KMS-11 (cell line): Measurements from ENCODE around the gene ADAMTS20.
A peak's percentile ranks its signal among the peaks of the same experiment; 100 is the strongest.

ENCODE experiments used
- H2AFZ ChIP-seq: fragments of 200-600 bp; sonication (generic); 2 replicates; pipeline ENCODE4 v1.6.1; 2016; ENCODE audit warnings: antibody characterized with exemption, mixed run types, low read depth
- H3K27ac ChIP-seq: fragments of 200-600 bp; sonication (generic); 2 replicates; pipeline ENCODE4 v1.6.1; 2016; ENCODE audit warnings: mild to moderate bottlenecking, mixed run types
- H3K27me3 ChIP-seq: fragments of 200-600 bp; sonication (generic); 2 replicates; pipeline ENCODE4 v1.6.1; 2017; ENCODE audit warnings: mild to moderate bottlenecking, low read depth, mixed run types, moderate library complexity; ENCODE audit not compliant: insufficient read depth
- H3K36me3 ChIP-seq: fragments of 200-600 bp; sonication (generic); 2 replicates; pipeline ENCODE4 v1.6.1; 2017; ENCODE audit warnings: mild to moderate bottlenecking, mixed run types; ENCODE audit not compliant: insufficient read depth
- H3K4me1 ChIP-seq: fragments of 200-600 bp; sonication (generic); 2 replicates; pipeline ENCODE4 v1.6.1; 2016; ENCODE audit warnings: mild to moderate bottlenecking, low read depth, mixed run types; ENCODE audit not compliant: poor library complexity, severe bottlenecking
- H3K4me2 ChIP-seq: fragments of 200-600 bp; sonication (generic); 2 replicates; pipeline ENCODE4 v1.7.0; 2016; ENCODE audit warnings: mild to moderate bottlenecking, mixed run types
- H3K4me3 ChIP-seq: fragments of 200-600 bp; sonication (generic); IDR thresholded peaks from 2 replicates; pipeline ENCODE4 v1.6.1; 2017; ENCODE audit warnings: low read depth, low read length, mixed read lengths; ENCODE audit not compliant: insufficient read depth
- H3K79me2 ChIP-seq: fragments of 200-600 bp; sonication (generic); 2 replicates; pipeline ENCODE4 v1.6.1; 2016; ENCODE audit warnings: low read depth, mixed run types; ENCODE audit not compliant: insufficient read depth
- H3K9ac ChIP-seq: fragments of 200-600 bp; sonication (generic); 2 replicates; pipeline ENCODE4 v1.6.1; 2016; ENCODE audit warnings: mild to moderate bottlenecking, mixed run types
- H4K20me1 ChIP-seq: fragments of 200-600 bp; sonication (generic); 2 replicates; pipeline ENCODE4 v1.6.1; 2016; ENCODE audit warnings: mild to moderate bottlenecking, mixed run types; ENCODE audit not compliant: insufficient read depth
- CTCF ChIP-seq: fragments of 200-600 bp; sonication (generic); conservative IDR thresholded peaks from 2 replicates; pipeline ENCODE4 v1.6.1; 2017; ENCODE audit warnings: low read depth, mild to moderate bottlenecking, antibody characterized with exemption, low read length, moderate library complexity, mixed read lengths

The ADAMTS20 gene

GRCh38 chr12:43459285-43459684 is 92.7 kb downstream of the ADAMTS20 start:
- H3K9ac ChIP-seq = no peak overlapping the region
- no peak overlapping the region for H3K4me3 ChIP-seq
- TF ChIP-seq CTCF = no peak
- no peaks in the 10 kb centered on the region for H3K4me1 ChIP-seq
- H4K20me1 ChIP-seq = no peaks in the 10 kb centered on the region
- no peak overlapping the region for H3K4me2 ChIP-seq
- H3K27ac ChIP-seq = no peak overlapping the region
- H2AFZ ChIP-seq = peak overlapping the region; percentile 9; the same call in 1 of the 2 replicates
- H3K79me2 ChIP-seq = no peaks in the 10 kb centered on the region
- no peaks in the 10 kb centered on the region for H3K27me3 ChIP-seq
- no peaks in the 10 kb centered on the region for H3K36me3 ChIP-seq

GRCh38 chr12:43453761-43454160 is 98.2 kb downstream of the ADAMTS20 start:
- H3K4me2 ChIP-seq = no peak overlapping the region
- no peaks in the 10 kb centered on the region for H3K27me3 ChIP-seq
- H3K79me2 ChIP-seq = no peaks in the 10 kb centered on the region
- TF ChIP-seq CTCF = no peak
- no peak overlapping the region for H3K27ac ChIP-seq
- no peak overlapping the region for H3K9ac ChIP-seq
- no peak overlapping the region for H2AFZ ChIP-seq
- H3K4me3 ChIP-seq = no peak overlapping the region
- H3K36me3 ChIP-seq = no peaks in the 10 kb centered on the region
- H3K4me1 ChIP-seq = no peaks in the 10 kb centered on the region
- H4K20me1 ChIP-seq = no peaks in the 10 kb centered on the region

GRCh38 chr12:43444940-43445564 is 107.0 kb downstream of the ADAMTS20 start:
- Histone ChIP-seq H3K27me3 (no peaks in the 10 kb centered on the region), H3K27ac (no peak overlapping the region), H3K4me1 (no peaks in the 10 kb centered on the region), H3K4me3 (no peak overlapping the region), H3K36me3 (no peaks in the 10 kb centered on the region), H2AFZ (no peak overlapping the region), H3K4me2 (no peak overlapping the region), H3K79me2 (no peaks in the 10 kb centered on the region), H4K20me1 (no peaks in the 10 kb centered on the region), H3K9ac (no peak overlapping the region)
- peak; percentile 90 for TF ChIP-seq CTCF

DNA sequence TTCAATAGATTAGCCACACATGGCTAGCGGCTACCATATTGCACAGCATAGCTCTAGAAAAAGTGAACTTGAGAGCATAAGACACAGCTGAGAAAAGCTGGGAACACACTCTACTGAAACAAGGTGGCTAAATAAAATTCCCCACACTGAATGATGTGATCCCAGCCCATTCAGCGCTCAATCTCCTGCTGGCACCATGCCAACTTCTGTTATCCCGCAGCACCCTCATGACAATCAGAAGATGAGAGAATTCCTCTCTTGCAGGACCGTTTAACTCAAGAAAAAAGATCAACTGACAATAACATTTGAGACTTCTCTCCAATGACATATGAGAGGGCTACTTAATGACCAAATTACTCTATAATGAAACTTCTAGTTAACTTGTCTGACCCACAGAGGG is 115.4 kb downstream of the ADAMTS20 start:
- Histone ChIP-seq H3K27me3 (no peaks in the 10 kb centered on the region), H3K4me1 (no peaks in the 10 kb centered on the region), H3K36me3 (no peaks in the 10 kb centered on the region), H3K27ac (no peak overlapping the region), H3K4me3 (no peak overlapping the region), H2AFZ (no peak overlapping the region), H3K9ac (no peak overlapping the region), H4K20me1 (no peaks in the 10 kb centered on the region), H3K79me2 (no peaks in the 10 kb centered on the region), H3K4me2 (no peak overlapping the region)
- no peak for TF ChIP-seq CTCF
